GM12891 (cell line): ENCODE results near the gene DND1.

Source experiments
- PAX5 ChIP-seq: IDR thresholded peaks from 2 replicates; pipeline ENCODE4 v1.6.1; 2011; ENCODE audit warnings: low read length, moderate library complexity, mild to moderate bottlenecking; ENCODE audit not compliant: insufficient read depth, severe bottlenecking
- POLR2A ChIP-seq: IDR thresholded peaks from 2 replicates; pipeline ENCODE4 v1.6.1; 2011; ENCODE audit warnings: low read depth, low read length, control low read depth
- POLR2AphosphoS5 ChIP-seq: IDR thresholded peaks from 2 replicates; pipeline ENCODE4 v1.6.1; 2011; ENCODE audit warnings: low read depth, low read length, control low read depth
- POU2F2 ChIP-seq: IDR thresholded peaks from 2 replicates; pipeline ENCODE4 v1.6.1; 2011; ENCODE audit warnings: low read depth, mild to moderate bottlenecking, control low read depth, low read length, moderate library complexity
- SPI1 ChIP-seq: IDR thresholded peaks from 2 replicates; pipeline ENCODE4 v1.6.1; 2011; ENCODE audit warnings: low read depth, low read length, control low read depth
- TAF1 ChIP-seq: IDR thresholded peaks from 2 replicates; pipeline ENCODE4 v1.6.1; 2011; ENCODE audit warnings: low read depth, low read length, control low read depth

DNA sequence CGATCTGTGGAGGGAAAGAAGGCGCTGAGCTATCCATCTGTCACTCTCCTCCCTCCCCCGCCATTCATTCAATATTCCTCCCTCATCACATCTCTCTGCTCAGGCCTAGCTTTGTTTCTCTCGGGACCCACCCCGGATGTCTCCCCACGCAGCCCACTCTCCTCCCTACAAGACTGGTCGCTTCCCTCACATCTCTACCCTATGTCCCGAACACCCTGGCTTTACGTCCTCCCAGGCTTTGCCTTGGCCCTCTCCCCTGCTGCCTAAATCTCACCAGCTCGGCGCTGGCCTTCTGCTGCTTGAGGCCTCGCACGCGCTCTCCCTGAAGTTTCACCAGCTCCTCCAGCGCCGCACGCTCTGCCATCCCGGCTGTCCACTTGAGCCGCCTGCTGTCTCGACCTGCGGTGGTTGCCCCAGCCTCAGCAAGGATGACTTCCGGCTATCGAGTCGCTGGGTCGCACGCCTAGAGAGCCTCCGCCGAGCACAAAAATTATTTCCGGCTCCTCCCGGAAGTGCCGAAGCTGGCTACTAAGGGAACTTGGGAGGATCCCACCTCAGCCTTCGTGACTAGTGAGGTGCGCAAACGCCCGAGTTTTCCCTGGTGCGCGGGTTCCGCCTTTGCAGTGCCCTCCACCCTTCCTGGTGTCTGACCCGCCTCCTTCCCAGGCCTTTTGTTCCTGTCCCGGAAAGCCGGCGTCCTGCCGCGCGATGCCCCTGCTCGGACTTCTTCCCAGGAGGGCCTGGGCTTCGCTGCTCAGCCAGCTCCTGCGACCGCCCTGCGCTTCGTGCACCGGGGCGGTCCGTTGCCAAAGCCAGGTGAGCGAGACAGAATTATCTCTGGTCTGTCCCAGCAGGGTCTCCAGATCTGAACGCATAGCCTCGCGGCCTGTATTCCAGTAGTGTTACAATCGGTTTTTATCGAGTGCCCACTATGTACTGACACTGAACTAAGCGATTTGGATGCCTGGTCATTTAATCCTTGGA is 17.9 kb upstream of the DND1 start, which contains the start of the genes HARS1 and HARS2:
- TF ChIP-seq TAF1, result peak; percentile 80
- TF ChIP-seq POLR2AphosphoS5, result peak; percentile 92
- peak; percentile 88 for TF ChIP-seq POLR2A
- 0 out of 2 replicates have a peak, but pooled peaks have one; percentile 24 for TF ChIP-seq SPI1
- TF ChIP-seq POU2F2, result no peak; the same call in none of the 2 replicates
- TF ChIP-seq PAX5, result no peak
